DMS114 treated with DMSO at 0.1 percent for 48 hours (cell line): Measurements from ENCODE around the gene NRARP.
A peak's percentile ranks its signal among the peaks of the same experiment; 100 is the strongest.

Experiments
- DNase-seq: peaks from one replicate; lab custom pipeline; 2025; ENCODE audit not compliant: unreplicated experiment; lab: John Stamatoyannopoulos, UW

The NRARP gene

GRCh38 chr9:137299203-137299565, 2.9 kb downstream of the NRARP start:
- no peak for DNase-seq

- DNase-seq: no peak
Measured at GRCh38 chr9:137298401-137299202, 3.5 kb downstream of the NRARP start.

- DNase-seq: no peak
Measured at GRCh38 chr9:137297966-137298365, 4.1 kb downstream of the NRARP start.

- DNase-seq: no peak
Measured at GRCh38 chr9:137296670-137297664, 5.1 kb downstream of the NRARP start.

- DNase-seq: no peak
Measured at GRCh38 chr9:137295849-137296669, 6.0 kb downstream of the NRARP start.

GRCh38 chr9:137295238-137295811, 6.7 kb downstream of the NRARP start:
- no peak for DNase-seq

GRCh38 chr9:137294681-137295237, 7.3 kb downstream of the NRARP start:
- DNase-seq: no peak

GRCh38 chr9:137294091-137294680, 7.9 kb downstream of the NRARP start:
- DNase-seq: no peak

- DNase-seq: no peak
Measured at GRCh38 chr9:137293482-137294090, 8.5 kb downstream of the NRARP start.

- no peak for DNase-seq
Measured at GRCh38 chr9:137293094-137293481, 9.0 kb downstream of the NRARP start.

GRCh38 chr9:137286975-137287383, 15.1 kb downstream of the NRARP start:
- peak; percentile 23 for DNase-seq

GRCh38 chr9:137281345-137282116, 20.5 kb downstream of the NRARP start:
- DNase-seq: no peak

GRCh38 chr9:137280474-137281344, 21.4 kb downstream of the NRARP start:
- no peak for DNase-seq

GRCh38 chr9:137279741-137280473, 22.2 kb downstream of the NRARP start:
- DNase-seq: no peak

- no peak for DNase-seq
Measured at GRCh38 chr9:137278721-137279711, 23.1 kb downstream of the NRARP start.
